ENCODE results near the gene SPOPL.
"Not testable (repeated sequence)": the region's sequence is repeated elsewhere in the genome, so short reads cannot be mapped to it uniquely, and the experiment has no call there.

Gene SPOPL

DNA sequence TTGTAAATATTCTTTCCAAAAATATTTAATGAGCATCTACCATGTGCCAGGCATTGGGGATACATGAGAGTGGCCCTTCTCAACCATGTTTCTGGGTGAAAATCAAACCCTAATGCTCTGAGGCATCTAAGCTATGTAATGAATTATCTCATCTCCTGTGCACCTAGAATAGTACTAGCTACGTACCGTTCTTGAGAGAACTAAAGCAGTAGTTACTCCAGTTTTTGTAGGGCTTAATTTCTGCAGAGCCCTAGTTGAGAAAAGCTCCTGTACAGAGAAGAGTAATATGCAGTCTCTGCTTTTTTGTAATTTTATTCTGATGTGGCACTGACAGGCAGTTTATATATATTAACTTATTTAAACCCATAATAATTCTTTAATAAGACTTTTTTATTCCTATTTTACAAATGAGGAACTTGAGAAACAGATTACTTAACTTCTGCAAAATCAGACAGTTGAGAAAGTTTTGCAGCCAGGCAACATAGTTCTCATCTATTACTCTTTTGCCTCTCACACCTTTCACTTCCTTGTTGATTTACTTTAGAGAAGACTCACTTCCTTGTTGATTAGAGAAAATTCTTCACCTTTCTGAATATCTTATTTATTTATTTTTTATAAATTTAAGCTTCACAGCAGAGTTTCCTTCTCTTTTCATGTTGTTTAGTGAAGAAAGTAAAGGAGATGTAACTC is 3.1 kb downstream of the SPOPL start:
- H3K4me1 ChIP-seq (ENCODE audit: control insufficient read depth, insufficient read depth, low read length, unreplicated experiment) = peaks cover 14% of the 10 kb centered on the region
- H3K27me3 ChIP-seq (ENCODE audit: insufficient read depth, low read length) = no peaks in the 10 kb centered on the region
- H2AFZ ChIP-seq (ENCODE audit: low read length, unreplicated experiment) = no peak overlapping the region
- 0 out of 2 replicates have a peak overlapping the region, but pooled peaks have one; percentile 98 for H3K4me3 ChIP-seq (ENCODE audit: low read depth, low read length)
- no peak overlapping the region for H3K27ac ChIP-seq (ENCODE audit: low read depth, low read length)
- no peaks in the 10 kb centered on the region for H3K36me3 ChIP-seq (ENCODE audit: insufficient read depth, low read length)
- peaks cover 51% of the 10 kb centered on the region for H3K79me2 ChIP-seq (ENCODE audit: control insufficient read depth, insufficient read depth, low read length, unreplicated experiment)

DNA sequence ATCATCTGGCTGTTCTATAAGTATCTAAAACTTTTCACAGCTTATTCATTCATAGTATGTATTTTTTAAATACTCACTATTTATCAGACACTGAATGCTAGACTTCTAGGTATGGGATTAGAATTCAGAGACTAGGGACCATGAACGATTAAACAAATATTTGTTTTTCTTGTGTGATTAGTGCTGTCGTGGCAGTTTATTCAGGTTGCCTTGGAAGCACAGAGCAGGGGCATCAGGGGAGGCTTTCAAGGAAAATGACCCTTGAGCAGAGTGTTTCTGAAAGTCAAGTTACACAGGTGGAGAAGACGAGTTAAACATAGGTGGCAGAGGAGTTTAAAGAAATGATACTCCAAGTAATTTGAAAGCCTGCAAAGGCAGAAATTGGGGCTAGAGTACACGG is 5.7 kb downstream of the SPOPL start:
- H3K4me1 ChIP-seq (ENCODE audit: control insufficient read depth, insufficient read depth, low read length, unreplicated experiment) = peaks cover 9% of the 10 kb centered on the region
- H3K27me3 ChIP-seq (ENCODE audit: insufficient read depth, low read length) = no peaks in the 10 kb centered on the region
- no peak overlapping the region for H2AFZ ChIP-seq (ENCODE audit: low read length, unreplicated experiment)
- no peaks in the 10 kb centered on the region for H3K36me3 ChIP-seq (ENCODE audit: insufficient read depth, low read length)
- no peak overlapping the region for H3K27ac ChIP-seq (ENCODE audit: low read depth, low read length)
- H3K4me3 ChIP-seq (ENCODE audit: low read depth, low read length) = no peak overlapping the region
- H3K79me2 ChIP-seq (ENCODE audit: control insufficient read depth, insufficient read depth, low read length, unreplicated experiment) = peaks cover 64% of the 10 kb centered on the region

DNA sequence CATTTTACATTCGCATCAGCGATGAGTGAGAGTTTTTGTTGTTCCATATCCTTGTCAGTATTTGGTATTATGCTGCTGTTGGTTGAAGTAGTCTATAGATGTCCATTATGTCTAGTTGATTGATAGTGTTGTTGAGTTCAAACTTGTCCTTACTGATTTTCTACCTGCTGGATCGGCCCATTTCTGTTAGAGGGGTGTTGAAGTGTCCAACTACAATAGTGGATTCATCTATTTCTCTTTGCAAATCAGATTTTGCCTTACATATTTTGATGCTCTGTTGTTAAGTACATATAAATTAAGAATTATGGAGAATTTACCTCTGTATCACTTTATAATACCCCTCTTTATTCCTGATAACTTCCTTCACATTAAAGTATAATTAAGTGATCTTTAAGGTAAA is 8.7 kb downstream of the SPOPL start:
- H3K79me2 ChIP-seq (ENCODE audit: control insufficient read depth, insufficient read depth, low read length, unreplicated experiment) = peaks cover 52% of the 10 kb centered on the region
- H3K4me3 ChIP-seq (ENCODE audit: low read depth, low read length) = no peak overlapping the region
- no peaks in the 10 kb centered on the region for H3K27me3 ChIP-seq (ENCODE audit: insufficient read depth, low read length)
- no peak overlapping the region for H2AFZ ChIP-seq (ENCODE audit: low read length, unreplicated experiment)
- no peaks in the 10 kb centered on the region for H3K36me3 ChIP-seq (ENCODE audit: insufficient read depth, low read length)
- no peaks in the 10 kb centered on the region for H3K4me1 ChIP-seq (ENCODE audit: control insufficient read depth, insufficient read depth, low read length, unreplicated experiment)
- H3K27ac ChIP-seq (ENCODE audit: low read depth, low read length) = no peak overlapping the region

DNA sequence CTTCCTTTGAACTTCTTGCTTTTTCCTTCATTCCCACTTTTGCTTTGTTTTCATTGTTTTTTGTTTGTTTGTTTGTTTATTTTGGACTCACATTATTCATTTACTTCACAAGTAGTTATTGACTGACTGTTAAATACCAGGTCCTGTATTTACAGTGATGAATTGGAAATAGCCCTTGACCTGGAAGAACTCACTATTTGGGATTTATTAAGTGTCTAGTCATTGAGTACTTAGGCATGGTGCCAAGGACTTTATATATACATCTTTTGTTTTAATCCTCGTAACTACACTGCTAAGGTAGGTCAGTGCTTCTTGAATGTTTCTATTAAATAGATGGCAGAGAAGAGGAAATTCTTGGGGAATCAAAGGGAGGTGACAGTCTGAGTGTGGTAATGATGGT is 11.1 kb downstream of the SPOPL start:
- H3K4me1 ChIP-seq (ENCODE audit: control insufficient read depth, insufficient read depth, low read length, unreplicated experiment) = no peaks in the 10 kb centered on the region
- H3K4me3 ChIP-seq (ENCODE audit: low read depth, low read length) = no peak overlapping the region
- peaks cover 51% of the 10 kb centered on the region for H3K79me2 ChIP-seq (ENCODE audit: control insufficient read depth, insufficient read depth, low read length, unreplicated experiment)
- H3K27me3 ChIP-seq (ENCODE audit: insufficient read depth, low read length) = no peaks in the 10 kb centered on the region
- H2AFZ ChIP-seq (ENCODE audit: low read length, unreplicated experiment) = no peak overlapping the region
- no peak overlapping the region for H3K27ac ChIP-seq (ENCODE audit: low read depth, low read length)
- H3K36me3 ChIP-seq (ENCODE audit: insufficient read depth, low read length) = no peaks in the 10 kb centered on the region

DNA sequence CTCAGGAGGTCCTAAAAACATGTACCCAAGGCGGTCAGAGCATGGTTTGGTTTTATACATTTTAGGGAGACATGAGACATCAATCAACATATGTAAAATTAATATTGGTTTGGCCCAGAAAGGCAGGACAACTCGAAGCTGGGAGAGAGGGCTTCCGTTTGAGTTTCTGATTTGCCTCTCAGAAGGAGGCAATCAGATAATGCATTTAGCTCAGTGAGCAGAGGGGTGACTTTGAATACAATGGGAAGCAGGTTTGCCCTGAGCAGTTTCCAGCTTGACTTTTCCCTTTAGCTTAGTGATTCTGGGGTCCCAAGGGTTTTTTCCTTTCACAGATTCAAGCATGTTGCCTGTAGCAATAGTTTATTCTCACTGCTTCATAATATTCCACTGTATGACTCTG is 12.6 kb downstream of the SPOPL start:
- Histone ChIP-seq H3K27me3 (ENCODE audit: insufficient read depth, low read length) (no peaks in the 10 kb centered on the region), H3K4me1 (ENCODE audit: control insufficient read depth, insufficient read depth, low read length, unreplicated experiment) (no peaks in the 10 kb centered on the region), H3K36me3 (ENCODE audit: insufficient read depth, low read length) (no peaks in the 10 kb centered on the region), H3K4me3 (ENCODE audit: low read depth, low read length) (no peak overlapping the region), H2AFZ (ENCODE audit: low read length, unreplicated experiment) (no peak overlapping the region), H3K79me2 (ENCODE audit: control insufficient read depth, insufficient read depth, low read length, unreplicated experiment) (peaks cover 51% of the 10 kb centered on the region), H3K27ac (ENCODE audit: low read depth, low read length) (no peak overlapping the region)

DNA sequence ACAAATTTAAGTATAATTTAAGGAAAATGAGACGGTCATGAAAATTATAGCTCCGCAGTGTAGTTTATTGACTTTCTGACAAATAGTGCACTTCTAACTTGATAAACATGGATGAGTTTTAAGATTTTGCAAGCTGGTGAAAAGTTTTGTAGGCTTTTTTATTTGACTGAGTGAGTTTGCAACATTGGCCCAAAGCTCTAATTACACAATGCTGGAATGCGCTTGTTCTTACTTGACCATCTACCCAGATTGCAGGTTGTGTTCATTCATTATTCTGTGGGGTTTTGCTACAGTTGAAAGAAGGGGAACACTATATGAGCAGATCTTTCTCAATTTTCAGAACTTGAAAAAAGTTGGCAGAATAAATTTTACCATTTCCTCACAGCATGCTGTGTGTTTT is 13.5 kb downstream of the SPOPL start:
- H3K27me3 ChIP-seq (ENCODE audit: insufficient read depth, low read length) = no peaks in the 10 kb centered on the region
- H3K79me2 ChIP-seq (ENCODE audit: control insufficient read depth, insufficient read depth, low read length, unreplicated experiment) = peaks cover 47% of the 10 kb centered on the region
- H3K4me1 ChIP-seq (ENCODE audit: control insufficient read depth, insufficient read depth, low read length, unreplicated experiment) = no peaks in the 10 kb centered on the region
- H3K36me3 ChIP-seq (ENCODE audit: insufficient read depth, low read length) = no peaks in the 10 kb centered on the region
- H3K4me3 ChIP-seq (ENCODE audit: low read depth, low read length) = no peak overlapping the region
- H2AFZ ChIP-seq (ENCODE audit: low read length, unreplicated experiment) = no peak overlapping the region
- no peak overlapping the region for H3K27ac ChIP-seq (ENCODE audit: low read depth, low read length)

DNA sequence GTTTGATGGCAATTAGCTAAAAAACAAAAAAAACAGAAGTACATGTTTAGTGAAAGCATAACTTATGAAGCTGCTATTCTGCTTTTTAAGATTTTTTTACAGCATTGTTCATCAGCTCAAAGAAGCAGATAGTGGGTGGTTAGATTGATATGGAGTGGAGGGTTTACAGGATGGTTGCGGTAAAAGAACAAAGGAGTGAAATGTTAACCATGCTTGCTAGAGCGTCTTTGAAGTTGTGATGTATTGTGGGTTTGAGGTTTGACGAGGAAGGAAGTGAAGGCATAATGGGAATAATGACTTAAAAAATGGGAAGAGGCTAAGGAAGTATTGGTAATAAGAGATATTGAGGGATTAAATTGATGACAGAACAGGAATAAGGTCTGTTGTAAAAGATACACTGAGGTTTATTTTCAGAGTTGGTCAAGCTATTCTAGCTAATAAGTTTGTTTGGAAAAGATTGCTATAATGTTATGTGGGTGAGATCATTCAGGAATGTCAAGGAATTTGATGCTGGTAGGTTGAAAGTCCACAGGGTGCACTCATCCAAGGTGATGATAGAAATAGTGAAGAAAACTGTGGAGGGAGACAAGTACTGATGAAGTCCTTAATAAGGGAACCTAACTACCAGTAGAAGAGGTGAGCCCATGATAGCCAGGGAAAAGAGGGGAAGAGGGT is 14.6 kb downstream of the SPOPL start:
- H3K27ac ChIP-seq (ENCODE audit: low read depth, low read length) = no peak overlapping the region
- no peaks in the 10 kb centered on the region for H3K36me3 ChIP-seq (ENCODE audit: insufficient read depth, low read length)
- peaks cover 49% of the 10 kb centered on the region for H3K79me2 ChIP-seq (ENCODE audit: control insufficient read depth, insufficient read depth, low read length, unreplicated experiment)
- no peaks in the 10 kb centered on the region for H3K27me3 ChIP-seq (ENCODE audit: insufficient read depth, low read length)
- H3K4me1 ChIP-seq (ENCODE audit: control insufficient read depth, insufficient read depth, low read length, unreplicated experiment) = no peaks in the 10 kb centered on the region
- no peak overlapping the region for H3K4me3 ChIP-seq (ENCODE audit: low read depth, low read length)
- no peak overlapping the region for H2AFZ ChIP-seq (ENCODE audit: low read length, unreplicated experiment)

DNA sequence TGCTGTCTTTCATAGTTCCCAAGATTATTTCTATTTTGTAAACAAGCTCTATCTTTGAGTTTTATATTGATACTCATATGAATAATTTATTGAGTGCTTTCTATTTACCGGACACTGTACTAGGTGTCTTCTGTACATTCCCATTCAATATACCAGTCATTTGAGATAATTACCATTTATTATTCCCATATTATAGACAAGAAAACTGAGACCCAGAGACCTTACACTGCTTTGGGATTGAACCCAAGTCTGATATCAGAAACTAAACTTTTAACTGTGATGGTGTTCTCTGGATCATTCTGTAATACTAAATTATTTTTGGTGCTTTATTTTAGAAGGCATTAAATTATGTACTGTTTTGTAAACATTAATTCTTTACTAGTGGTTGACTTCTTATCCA is 17.3 kb downstream of the SPOPL start:
- no peaks in the 10 kb centered on the region for H3K27me3 ChIP-seq (ENCODE audit: insufficient read depth, low read length)
- peaks cover 40% of the 10 kb centered on the region for H3K79me2 ChIP-seq (ENCODE audit: control insufficient read depth, insufficient read depth, low read length, unreplicated experiment)
- H3K27ac ChIP-seq (ENCODE audit: low read depth, low read length) = no peak overlapping the region
- peaks cover 8% of the 10 kb centered on the region; the same call in 1 of the 2 replicates for H3K36me3 ChIP-seq (ENCODE audit: insufficient read depth, low read length)
- no peak overlapping the region for H2AFZ ChIP-seq (ENCODE audit: low read length, unreplicated experiment)
- H3K4me1 ChIP-seq (ENCODE audit: control insufficient read depth, insufficient read depth, low read length, unreplicated experiment) = no peaks in the 10 kb centered on the region
- no peak overlapping the region for H3K4me3 ChIP-seq (ENCODE audit: low read depth, low read length)

DNA sequence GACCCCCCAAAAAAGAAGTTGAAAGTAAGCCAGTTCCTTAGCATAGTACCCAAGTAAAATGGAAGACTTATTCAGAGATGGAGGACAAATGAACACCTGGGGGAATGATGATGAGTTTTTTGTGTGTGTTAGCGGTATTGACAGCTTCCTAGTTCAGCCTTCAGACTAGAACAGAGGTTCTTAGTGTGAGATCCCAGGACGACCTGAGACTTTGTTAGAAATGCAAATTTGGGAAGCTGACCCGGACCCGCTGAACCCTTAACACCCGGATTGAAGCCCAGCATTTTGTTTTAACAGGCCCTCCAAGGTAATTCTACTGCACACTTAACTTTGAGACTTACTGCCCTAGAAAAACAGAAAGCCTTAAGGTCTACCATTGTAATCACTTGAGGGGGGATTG is 20.3 kb downstream of the SPOPL start:
- no peaks in the 10 kb centered on the region for H3K4me1 ChIP-seq (ENCODE audit: control insufficient read depth, insufficient read depth, low read length, unreplicated experiment)
- no peaks in the 10 kb centered on the region for H3K27me3 ChIP-seq (ENCODE audit: insufficient read depth, low read length)
- peaks cover 12% of the 10 kb centered on the region for H3K36me3 ChIP-seq (ENCODE audit: insufficient read depth, low read length)
- no peak overlapping the region for H2AFZ ChIP-seq (ENCODE audit: low read length, unreplicated experiment)
- peaks cover 24% of the 10 kb centered on the region for H3K79me2 ChIP-seq (ENCODE audit: control insufficient read depth, insufficient read depth, low read length, unreplicated experiment)
- H3K4me3 ChIP-seq (ENCODE audit: low read depth, low read length) = no peak overlapping the region
- H3K27ac ChIP-seq (ENCODE audit: low read depth, low read length) = no peak overlapping the region

DNA sequence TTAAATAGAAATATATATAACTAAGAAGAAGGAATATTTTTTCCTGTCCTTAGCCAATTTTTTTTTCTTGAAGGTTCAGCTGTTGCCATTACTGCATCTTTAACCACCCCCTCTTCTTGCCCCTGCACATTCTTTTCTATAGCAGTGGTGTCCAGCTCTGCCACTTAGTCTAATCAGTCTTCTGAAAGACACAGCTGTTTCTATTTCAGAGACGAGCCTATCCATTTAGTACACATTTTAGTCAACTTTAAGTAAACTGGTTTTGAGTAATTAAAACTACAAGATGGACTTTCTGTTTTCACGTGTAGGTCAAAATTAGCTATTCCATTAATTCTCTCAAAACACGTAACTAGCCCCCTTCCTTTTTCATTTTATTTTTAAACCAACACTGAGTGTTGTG is 21.0 kb downstream of the SPOPL start:
- Histone ChIP-seq H2AFZ (ENCODE audit: low read length, unreplicated experiment) (no peak overlapping the region), H3K27ac (ENCODE audit: low read depth, low read length) (no peak overlapping the region), H3K79me2 (ENCODE audit: control insufficient read depth, insufficient read depth, low read length, unreplicated experiment) (peaks cover 20% of the 10 kb centered on the region), H3K27me3 (ENCODE audit: insufficient read depth, low read length) (no peaks in the 10 kb centered on the region), H3K4me3 (ENCODE audit: low read depth, low read length) (no peak overlapping the region), H3K36me3 (ENCODE audit: insufficient read depth, low read length) (peaks cover 12% of the 10 kb centered on the region), H3K4me1 (ENCODE audit: control insufficient read depth, insufficient read depth, low read length, unreplicated experiment) (no peaks in the 10 kb centered on the region)

DNA sequence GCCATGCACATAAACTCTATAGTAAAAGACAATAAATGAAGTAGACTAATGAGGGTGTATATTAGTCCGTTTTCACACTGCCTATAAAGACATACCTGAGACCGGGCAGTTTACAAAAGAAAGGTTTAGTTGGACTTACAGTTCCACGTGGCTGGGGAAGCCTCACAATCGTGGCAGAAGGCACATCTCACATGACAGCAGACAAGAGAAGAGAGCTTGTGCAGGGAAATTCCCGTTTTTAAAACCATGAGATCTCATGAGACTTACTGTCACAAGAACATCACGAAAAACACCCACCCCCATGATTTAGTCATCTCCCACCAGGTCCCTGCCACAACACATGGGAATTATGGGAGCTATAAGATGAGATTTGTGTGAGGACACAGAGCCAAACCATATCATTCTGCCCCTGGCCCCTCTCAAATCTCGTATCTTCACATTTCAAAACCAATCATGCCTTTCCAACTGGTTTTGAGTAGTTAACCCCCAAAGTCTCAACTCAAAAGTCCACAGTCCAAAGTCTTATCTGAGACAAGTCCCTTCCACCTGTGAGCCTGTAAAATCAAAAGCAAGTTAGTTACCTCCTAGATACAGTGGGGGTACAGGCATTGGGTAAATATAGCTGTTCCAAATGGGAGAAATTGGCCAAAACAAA is 21.6 kb downstream of the SPOPL start:
- not testable (repeated sequence) for H3K4me3 ChIP-seq (ENCODE audit: low read depth, low read length)

More for the DNA sequence above, 21.6 kb downstream of the SPOPL start:
- not testable (repeated sequence) for H3K27ac ChIP-seq (ENCODE audit: low read depth, low read length); H3K27me3 ChIP-seq (ENCODE audit: insufficient read depth, low read length); H2AFZ ChIP-seq (ENCODE audit: low read length, unreplicated experiment); H3K4me1 ChIP-seq (ENCODE audit: control insufficient read depth, insufficient read depth, low read length, unreplicated experiment)
- Histone ChIP-seq H3K79me2 (ENCODE audit: control insufficient read depth, insufficient read depth, low read length, unreplicated experiment) (peaks cover 23% of the 10 kb centered on the region), H3K36me3 (ENCODE audit: insufficient read depth, low read length) (peaks cover 12% of the 10 kb centered on the region)
